ENCODE data around the gene APOBEC3A.

DNA sequence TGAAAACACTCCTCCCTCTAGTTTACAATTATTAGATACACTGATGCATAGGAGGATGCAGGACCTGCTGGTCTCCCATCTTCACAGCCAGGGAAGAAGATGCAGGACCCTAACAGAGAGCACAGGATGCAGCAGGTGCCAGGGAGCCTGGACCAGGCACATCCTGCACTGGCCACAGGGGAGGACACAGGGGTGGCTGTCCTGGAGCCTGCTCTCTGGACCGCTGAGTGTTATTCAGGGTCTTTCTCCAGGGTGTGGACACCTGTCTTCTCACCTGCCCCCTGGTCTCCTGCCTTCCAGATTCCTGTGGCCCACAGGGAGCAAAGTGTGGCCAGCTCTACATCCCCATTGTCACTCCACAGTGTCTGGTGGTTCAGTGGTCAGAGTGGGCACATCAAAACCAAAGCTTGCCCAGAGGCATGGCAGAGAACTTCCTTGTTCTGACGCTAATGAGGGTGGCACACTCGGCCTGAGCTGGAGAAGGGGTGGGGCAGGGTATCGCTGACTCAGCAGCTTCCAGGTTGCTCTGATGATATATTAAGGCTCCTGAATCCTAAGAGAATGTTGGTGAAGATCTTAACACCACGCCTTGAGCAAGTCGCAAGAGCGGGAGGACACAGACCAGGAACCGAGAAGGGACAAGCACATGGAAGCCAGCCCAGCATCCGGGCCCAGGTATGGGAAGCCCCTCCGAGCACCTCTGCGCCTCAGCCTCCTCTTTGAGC is at the start of gene APOBEC3A:
- TF ChIP-seq, protein P1, sequence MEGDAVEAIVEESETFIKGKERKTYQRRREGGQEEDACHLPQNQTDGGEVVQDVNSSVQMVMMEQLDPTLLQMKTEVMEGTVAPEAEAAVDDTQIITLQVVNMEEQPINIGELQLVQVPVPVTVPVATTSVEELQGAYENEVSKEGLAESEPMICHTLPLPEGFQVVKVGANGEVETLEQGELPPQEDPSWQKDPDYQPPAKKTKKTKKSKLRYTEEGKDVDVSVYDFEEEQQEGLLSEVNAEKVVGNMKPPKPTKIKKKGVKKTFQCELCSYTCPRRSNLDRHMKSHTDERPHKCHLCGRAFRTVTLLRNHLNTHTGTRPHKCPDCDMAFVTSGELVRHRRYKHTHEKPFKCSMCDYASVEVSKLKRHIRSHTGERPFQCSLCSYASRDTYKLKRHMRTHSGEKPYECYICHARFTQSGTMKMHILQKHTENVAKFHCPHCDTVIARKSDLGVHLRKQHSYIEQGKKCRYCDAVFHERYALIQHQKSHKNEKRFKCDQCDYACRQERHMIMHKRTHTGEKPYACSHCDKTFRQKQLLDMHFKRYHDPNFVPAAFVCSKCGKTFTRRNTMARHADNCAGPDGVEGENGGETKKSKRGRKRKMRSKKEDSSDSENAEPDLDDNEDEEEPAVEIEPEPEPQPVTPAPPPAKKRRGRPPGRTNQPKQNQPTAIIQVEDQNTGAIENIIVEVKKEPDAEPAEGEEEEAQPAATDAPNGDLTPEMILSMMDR (IDR thresholded peaks at IDR 0.05): no peak
- TF ChIP-seq POLR2A (IDR thresholded peaks at IDR 0.05): no peak
